Gastroesophageal sphincter (tissue), 4 donors: Measurements from ENCODE around the gene RPS3. TPM values are rescaled to one million over a fixed set of nuclear protein-coding genes. Genes with fewer than 3 reads are reported as not detected.
"Not testable (repeated sequence)": the region's sequence is repeated elsewhere in the genome, so short reads cannot be mapped to it uniquely, and the experiment has no call there.

Experiments
- ATAC-seq: fragments of 150-250 bp; one replicate; pipeline ENCODE4 v1.9.1; 2016; ENCODE audit warnings: mild to moderate bottlenecking, moderate library complexity
- H3K27ac ChIP-seq, 4 donors: fragments of 200-600 bp; sonication (generic) in 3 of 4; 1 replicate in 3 of 4; 2 replicates in 1 of 4; pipeline ENCODE4 v1.5.1; 2016 to 2019
- H3K27me3 ChIP-seq: fragments of 200-600 bp; sonication (generic); one replicate; pipeline ENCODE4 v1.5.1; 2019
- H3K36me3 ChIP-seq, 2 donors: fragments of 200-600 bp; sonication (generic); one replicate each; pipeline ENCODE4 v1.5.1; 2019; ENCODE audit warnings: control low read depth in 1 of 2
- H3K4me1 ChIP-seq, 3 donors: fragments of 200-600 bp; sonication (generic); 1 replicate in 2 of 3; 2 replicates in 1 of 3; pipeline ENCODE4 v1.5.1; 2016 to 2019; ENCODE audit warnings: control low read depth in 2 of 3
- H3K4me3 ChIP-seq, 2 donors: fragments of 200-600 bp; sonication (generic); one replicate each; pipeline ENCODE4 v1.5.1; 2019; ENCODE audit warnings: mild to moderate bottlenecking in 1 of 2, moderate library complexity in 1 of 2
- H3K9me3 ChIP-seq, 3 donors: fragments of 200-600 bp; sonication (generic); one replicate each; pipeline ENCODE4 v1.5.1; 2017 to 2019; ENCODE audit warnings: control low read depth in 2 of 3
- CTCF ChIP-seq, 4 experiments: fragments of 200-600 bp in 2 of 4; fragments of 450-650 bp in 2 of 4; sonication (generic) in 1 of 4; IDR thresholded peaks; one replicate each; pipeline ENCODE4 v1.5.1; 2017 to 2019; ENCODE audit warnings: antibody characterized with exemption in 4 of 4, mild to moderate bottlenecking in 2 of 4, moderate library complexity in 2 of 4
- EP300 ChIP-seq: sonication (generic); formaldehyde crosslinking; IDR thresholded peaks from one replicate; pipeline ENCODE4 v1.6.1; 2017; ENCODE audit warnings: antibody characterized with exemption, mild to moderate bottlenecking
- POLR2A ChIP-seq, 2 donors: fragments of 450-650 bp; IDR thresholded peaks; one replicate each; pipeline ENCODE4 v1.6.1; 2017; ENCODE audit warnings: antibody characterized with exemption in 2 of 2, mild to moderate bottlenecking in 2 of 2, moderate library complexity in 1 of 2
- POLR2AphosphoS5 ChIP-seq: sonication (generic); formaldehyde crosslinking; IDR thresholded peaks from one replicate; pipeline ENCODE4 v1.6.1; 2017; ENCODE audit warnings: antibody characterized with exemption
- WGBS, 2 donors: methylation state at CpG; one replicate each; pipeline ENCODE4 v1.1.5; 2018; ENCODE audit warnings: low coverage in 1 of 2; 5-methylcytosine and 5-hydroxymethylcytosine counted together
- total RNA-seq, 4 donors: library from RNA; depleted of rRNA; stranded (reverse); fragments of >200 nt; gene quantifications; one replicate each; pipeline ENCODE4 v1.1.0, GENCODE V29; 2016

Gene RPS3
- total RNA-seq, 4 donors from 2014 or later = 767 to 1,946 (median 1,260) TPM

- Histone ChIP-seq H3K27me3 (no peaks in the 10 kb centered on the region), H3K4me3 (no peak overlapping the region), H3K27ac (peak overlapping the region in 3 of 4 donors; percentile 67 to 76 (median 75)), H3K4me1 (peaks cover 0 to 19% (median 6%) of the 10 kb centered on the region in 3 donors), H3K9me3 (peaks cover 0 to 9% (median 0%) of the 10 kb centered on the region in 3 donors), H3K36me3 (no peaks in the 10 kb centered on the region)
- ATAC-seq = peak; percentile 68
- TF ChIP-seq EP300 (no peak), POLR2AphosphoS5 (no peak), POLR2A (IDR thresholded peaks at IDR 0.05) (no peak), CTCF (IDR thresholded peaks at IDR 0.05) (no peak)
- 13 to 35% methylated on average over 6 of the region's 8 CpGs for WGBS, 2 donors
Observed at GRCh38 chr11:75371949-75372876, 27.1 kb upstream of the RPS3 start.

GRCh38 chr11:75373201-75373600 lies 26.1 kb upstream of the RPS3 start:
- ATAC-seq = no peak
- no peaks in the 10 kb centered on the region for H3K36me3 ChIP-seq
- H3K4me1 ChIP-seq = peaks cover 0 to 19% (median 6%) of the 10 kb centered on the region in 3 donors
- no peak overlapping the region for H3K4me3 ChIP-seq
- no peaks in the 10 kb centered on the region for H3K27me3 ChIP-seq
- no peak for TF ChIP-seq POLR2A (IDR thresholded peaks at IDR 0.05)
- no peak for TF ChIP-seq POLR2AphosphoS5
- TF ChIP-seq CTCF (IDR thresholded peaks at IDR 0.05) = no peak
- TF ChIP-seq EP300 = no peak
- WGBS, 2 donors = 70 to 89% methylated on average over 3 to 6 of the region's 8 CpGs
- H3K9me3 ChIP-seq = peaks cover 0 to 9% (median 0%) of the 10 kb centered on the region in 3 donors
- peak overlapping the region in 1 of 4 donors; percentile 75 for H3K27ac ChIP-seq

- ATAC-seq = no peak
- TF ChIP-seq CTCF (IDR thresholded peaks at IDR 0.05) (no peak), EP300 (no peak), POLR2AphosphoS5 (no peak), POLR2A (IDR thresholded peaks at IDR 0.05) (no peak)
- 96% methylated on average over 2 to 4 of the region's 4 CpGs for WGBS, 2 donors
- Histone ChIP-seq H3K27me3 (no peaks in the 10 kb centered on the region), H3K4me1 (peaks cover 0 to 22% (median 6%) of the 10 kb centered on the region in 3 donors), H3K9me3 (no peaks in the 10 kb centered on the region), H3K36me3 (no peaks in the 10 kb centered on the region), H3K27ac (no peak overlapping the region), H3K4me3 (no peak overlapping the region)
Observed at GRCh38 chr11:75374646-75375045, 24.7 kb upstream of the RPS3 start.

GRCh38 chr11:75375626-75376025 lies 23.7 kb upstream of the RPS3 start:
- Histone ChIP-seq H3K4me1 (peaks cover 0 to 27% (median 6%) of the 10 kb centered on the region in 3 donors), H3K9me3 (no peaks in the 10 kb centered on the region), H3K27me3 (no peaks in the 10 kb centered on the region), H3K4me3 (no peak overlapping the region), H3K36me3 (no peaks in the 10 kb centered on the region), H3K27ac (no peak overlapping the region)
- TF ChIP-seq EP300 = no peak
- no peak for TF ChIP-seq POLR2A (IDR thresholded peaks at IDR 0.05)
- TF ChIP-seq CTCF (IDR thresholded peaks at IDR 0.05) = no peak
- TF ChIP-seq POLR2AphosphoS5 = no peak
- 70 to 96% methylated on average over 3 to 4 of the region's 8 CpGs for WGBS, 2 donors
- no peak for ATAC-seq

GRCh38 chr11:75376175-75376574 lies 23.1 kb upstream of the RPS3 start:
- peaks cover 0 to 32% (median 11%) of the 10 kb centered on the region in 3 donors for H3K4me1 ChIP-seq
- H3K27ac ChIP-seq = no peak overlapping the region
- ATAC-seq = no peak
- H3K4me3 ChIP-seq = no peak overlapping the region
- TF ChIP-seq POLR2AphosphoS5 = no peak
- no peak for TF ChIP-seq EP300
- H3K9me3 ChIP-seq = no peaks in the 10 kb centered on the region
- H3K36me3 ChIP-seq = no peaks in the 10 kb centered on the region
- no peaks in the 10 kb centered on the region for H3K27me3 ChIP-seq
- 60 to 83% methylated on average over 1 to 3 of the region's 9 CpGs for WGBS, 2 donors

GRCh38 chr11:75378776-75379175 lies 20.5 kb upstream of the RPS3 start:
- H3K4me1 ChIP-seq = peaks cover 0 to 26% (median 10%) of the 10 kb centered on the region in 3 donors
- not testable (repeated sequence) for H3K9me3 ChIP-seq, H3K27ac ChIP-seq, ATAC-seq, H3K27me3 ChIP-seq, H3K36me3 ChIP-seq, H3K4me3 ChIP-seq
- WGBS, 2 donors = 89 to 98% methylated on average over 3 to 4 of the region's 17 CpGs
